Natural killer cell (primary cell): ENCODE data around the gene B3GALNT2. TPM values are rescaled to one million over a fixed set of nuclear protein-coding genes. Genes with fewer than 3 reads are reported as not detected.

Source experiments
- ATAC-seq, 3 donors: fragments of 150-1000 bp in 2 of 3; fragments of 200-7000 bp in 1 of 3; cut with Tn5 transposase; 1 replicate in 1 of 3; 2 replicates in 2 of 3; pipeline ENCODE4 v1.10.0; 2021; ENCODE audit warnings: mild to moderate bottlenecking in 2 of 3, moderate library complexity in 2 of 3
- DNase-seq, 2 donors: peaks; one replicate each; pipeline versions ENCODE4 v3.0.0 to v3.0.0-alpha.2; 2013 to 2021; ENCODE audit warnings: mixed read lengths in 1 of 2
- H3K27ac ChIP-seq: one replicate; pipeline ENCODE4 v1.5.1; 2013; ENCODE audit warnings: mild to moderate bottlenecking, low read length
- H3K27me3 ChIP-seq: one replicate; pipeline ENCODE4 v1.6.1; 2013; ENCODE audit warnings: low read length; ENCODE audit not compliant: control insufficient read depth, insufficient read depth
- H3K36me3 ChIP-seq: one replicate; pipeline ENCODE4 v1.6.1; 2013; ENCODE audit warnings: low read length; ENCODE audit not compliant: control insufficient read depth, insufficient read depth
- H3K4me1 ChIP-seq: one replicate; pipeline ENCODE4 v1.6.1; 2013; ENCODE audit warnings: low read length; ENCODE audit not compliant: control insufficient read depth, insufficient read depth
- H3K4me3 ChIP-seq: one replicate; pipeline ENCODE4 v1.5.1; 2013; ENCODE audit warnings: low read length
- H3K9me3 ChIP-seq: one replicate; pipeline ENCODE4 v1.6.1; 2013; ENCODE audit warnings: low read length; ENCODE audit not compliant: control insufficient read depth, insufficient read depth
- H3K27ac Mint-ChIP-seq, 2 donors: one replicate each; pipeline ENCODE4 v1.8.0; 2022; ENCODE audit warnings: mild to moderate bottlenecking in 2 of 2, mixed read lengths in 2 of 2, moderate library complexity in 1 of 2
- H3K27me3 Mint-ChIP-seq, 2 donors: one replicate each; pipeline ENCODE4 v1.8.0; 2022; ENCODE audit warnings: low read depth in 2 of 2, mixed read lengths in 2 of 2
- H3K36me3 Mint-ChIP-seq: one replicate; pipeline ENCODE4 v1.8.0; 2022; ENCODE audit warnings: mixed read lengths
- H3K4me1 Mint-ChIP-seq, 2 donors: one replicate each; pipeline ENCODE4 v1.8.0; 2022; ENCODE audit warnings: mixed read lengths in 2 of 2
- H3K4me3 Mint-ChIP-seq: one replicate; pipeline ENCODE4 v1.8.0; 2022; ENCODE audit warnings: mild to moderate bottlenecking, moderate library complexity, mixed read lengths
- H3K9me3 Mint-ChIP-seq, 2 donors: one replicate each; pipeline ENCODE4 v1.8.0; 2022; ENCODE audit warnings: mixed read lengths in 2 of 2
- CTCF ChIP-seq: fragments of 200-600 bp; IDR thresholded peaks from one replicate; pipeline ENCODE4 v1.8.0; 2022; ENCODE audit warnings: antibody characterized with exemption
- WGBS: methylation state at CpG from one replicate; pipeline ENCODE4 v1.1.7; 2013; ENCODE audit warnings: missing lambda C conversion rate; ENCODE audit not compliant: insufficient coverage; 5-methylcytosine and 5-hydroxymethylcytosine counted together
- intact Hi-C: fragments of 100-400 bp; cut with micrococcal nuclease; formaldehyde crosslinking; loops from one replicate; pipeline ENCODE4 v1.14.2; 2022
- total RNA-seq, 4 donors: library from RNA; stranded (reverse); fragments of 120-200 nt in 1 of 4; gene quantifications; one replicate each; pipeline versions ENCODE4 v1.2.3 to v1.2.4, GENCODE V29; 2013 to 2022

Gene B3GALNT2
- total RNA-seq, 3 donors from 2014 or later (not counting 1 experiment from before 2014, with no cell fraction given): 7.6 to 12.1 (median 8.8) TPM

- Mint-ChIP-seq H3K27me3 (peaks cover 7 to 11% of the 10 kb centered on the region in 2 donors), H3K4me3 (no peak overlapping the region), H3K27ac (no peak overlapping the region), H3K9me3 (no peaks in the 10 kb centered on the region), H3K36me3 (no peaks in the 10 kb centered on the region), H3K4me1 (peaks cover 17 to 23% of the 10 kb centered on the region in 2 donors)
- no peak for TF ChIP-seq CTCF
- H3K4me1 ChIP-seq: peaks cover 11% of the 10 kb centered on the region
- intact Hi-C loops: loop anchor here (10.0 kb wide), 3 partner anchors 357 to 1133 kb away; partner anchors contain the start of genes COA6, ERO1B and LYST
- no peaks in the 10 kb centered on the region for H3K9me3 ChIP-seq
- no peaks in the 10 kb centered on the region for H3K36me3 ChIP-seq
- no peaks in the 10 kb centered on the region for H3K27me3 ChIP-seq
- ATAC-seq (no peak), DNase-seq (no peak)
- 94% methylated on average over 3 of the region's 3 CpGs for WGBS
- H3K4me3 ChIP-seq: no peak overlapping the region
- H3K27ac ChIP-seq: no peak overlapping the region
These were observed 3.4 kb upstream of the B3GALNT2 start for GRCh38 chr1:235507623-235508022.

- Histone ChIP-seq H3K27me3 (no peaks in the 10 kb centered on the region), H3K4me3 (peak overlapping the region; percentile 98), H3K36me3 (no peaks in the 10 kb centered on the region), H3K27ac (peak overlapping the region; percentile 96), H3K9me3 (no peaks in the 10 kb centered on the region), H3K4me1 (peaks cover 11% of the 10 kb centered on the region)
- peaks cover 0 to 5% of the 10 kb centered on the region in 2 donors for H3K27me3 Mint-ChIP-seq
- DNase-seq (peak; percentile 95 to 99), ATAC-seq (peak; percentile 85 to 97 (median 90))
- H3K4me1 Mint-ChIP-seq: peaks cover 21 to 26% of the 10 kb centered on the region in 2 donors
- intact Hi-C loops: loop anchor here (10.0 kb wide), 3 partner anchors 360 to 1130 kb away; partner anchors contain the start of genes COA6, ERO1B and LYST
- H3K9me3 Mint-ChIP-seq: no peaks in the 10 kb centered on the region
- no peaks in the 10 kb centered on the region for H3K36me3 Mint-ChIP-seq
- H3K4me3 Mint-ChIP-seq: peak overlapping the region; percentile 98
- WGBS: under 1% methylated on average over 61 of the region's 61 CpGs
- peak; percentile 73 for TF ChIP-seq CTCF
- peak overlapping the region; percentile 96 to 98 for H3K27ac Mint-ChIP-seq
These were observed 406 bp upstream of the B3GALNT2 start for GRCh38 chr1:235504494-235505222.

- Mint-ChIP-seq H3K27ac (peak overlapping the region; percentile 94 to 98), H3K27me3 (no peaks in the 10 kb centered on the region), H3K36me3 (no peaks in the 10 kb centered on the region), H3K4me3 (peak overlapping the region; percentile 99), H3K4me1 (peaks cover 21 to 26% of the 10 kb centered on the region in 2 donors), H3K9me3 (no peaks in the 10 kb centered on the region)
- H3K4me3 ChIP-seq: peak overlapping the region; percentile 98
- no peak for TF ChIP-seq CTCF
- peak overlapping the region; percentile 96 for H3K27ac ChIP-seq
- 2% methylated on average over 49 of the region's 49 CpGs for WGBS
- no peaks in the 10 kb centered on the region for H3K36me3 ChIP-seq
- intact Hi-C loops: loop anchor here (1.0 to 10.0 kb wide), 4 partner anchors 139 to 1129 kb away; partner anchors contain the start of genes COA6, ERO1B and LYST
- H3K4me1 ChIP-seq: peaks cover 11% of the 10 kb centered on the region
- no peaks in the 10 kb centered on the region for H3K27me3 ChIP-seq
- H3K9me3 ChIP-seq: no peaks in the 10 kb centered on the region
- DNase-seq (peak; percentile 34 to 35), ATAC-seq (no peak)
These were observed 690 bp downstream of the B3GALNT2 start for GRCh38 chr1:235503403-235504121.
